GM10266 (cell line): ENCODE results near the gene ZNF638.

Experiments
- DNase-seq: peaks from one replicate; pipeline ENCODE4 v3.0.0; 2012; ENCODE audit errors: extremely low spot score
- CTCF ChIP-seq: IDR thresholded peaks from 2 replicates; pipeline ENCODE4 v1.5.1; 2012; ENCODE audit warnings: mild to moderate bottlenecking, low read depth; ENCODE audit not compliant: control insufficient read depth, insufficient read depth; ENCODE audit errors: missing control alignments

The ZNF638 gene

GRCh38 chr2:71347517-71347916, 15.9 kb downstream of the ZNF638 start:
- no peak for DNase-seq
- TF ChIP-seq CTCF: no peak

GRCh38 chr2:71348302-71348701, 16.7 kb downstream of the ZNF638 start:
- DNase-seq: no peak
- TF ChIP-seq CTCF: no peak

GRCh38 chr2:71353248-71353647, 21.7 kb downstream of the ZNF638 start:
- TF ChIP-seq CTCF: no peak
- DNase-seq: peak; percentile 25

GRCh38 chr2:71358931-71359671, 27.5 kb downstream of the ZNF638 start:
- no peak for DNase-seq
- no peak for TF ChIP-seq CTCF

- no peak for TF ChIP-seq CTCF
- DNase-seq: no peak
These were observed 28.9 kb downstream of the ZNF638 start for GRCh38 chr2:71360434-71360975.

- no peak for TF ChIP-seq CTCF
These were observed 30.0 kb downstream of the ZNF638 start for GRCh38 chr2:71361631-71362030.

GRCh38 chr2:71362447-71362846, 30.9 kb downstream of the ZNF638 start:
- TF ChIP-seq CTCF: no peak
- no peak for DNase-seq

More at GRCh38 chr2:71361631-71362030, 30.0 kb downstream of the ZNF638 start:
- DNase-seq: no peak
